Renal pelvis (tissue), 4 donors: ENCODE data around the gene GPR3. TPM values are rescaled to one million over a fixed set of nuclear protein-coding genes. Genes with fewer than 3 reads are reported as not detected.
"Not testable (repeated sequence)": the region's sequence is repeated elsewhere in the genome, so short reads cannot be mapped to it uniquely, and the experiment has no call there.

Source experiments
- DNase-seq: peaks from one replicate; pipeline ENCODE4 v3.0.0-alpha.2; 2013
- polyA plus RNA-seq, 3 donors: library from polyadenylated mRNA; unstranded; fragments of 120-200 nt; gene quantifications; one replicate each; pipeline ENCODE4 v1.2.1, GENCODE V29; 2013; ENCODE audit not compliant: insufficient read length in 3 of 3

GPR3 gene
- polyA plus RNA-seq, 3 donors = 0.84 to 1.1 (median 1.0) TPM

GRCh38 chr1:27377760-27378495 lies 14.5 kb upstream of the GPR3 start:
- no peak for DNase-seq

GRCh38 chr1:27379564-27380122 lies 12.8 kb upstream of the GPR3 start:
- DNase-seq = no peak

GRCh38 chr1:27380224-27380623 lies 12.2 kb upstream of the GPR3 start:
- DNase-seq = no peak

GRCh38 chr1:27380766-27381733 lies 11.4 kb upstream of the GPR3 start:
- DNase-seq = no peak

- no peak for DNase-seq
Measured at GRCh38 chr1:27381969-27382762, 10.3 kb upstream of the GPR3 start.

- DNase-seq = no peak
Measured at GRCh38 chr1:27383039-27383605, 9.3 kb upstream of the GPR3 start, which contains the start of gene CD164L2. Gene CD164L2 (minus strand): TSS chr1:27383333. CDS start chr1:27383239, 94 bp downstream.

GRCh38 chr1:27383661-27384060 lies 8.8 kb upstream of the GPR3 start:
- no peak for DNase-seq

GRCh38 chr1:27384797-27385196 lies 7.6 kb upstream of the GPR3 start:
- DNase-seq = not testable (repeated sequence)

- DNase-seq = no peak
Measured at GRCh38 chr1:27388337-27389005, 4.0 kb upstream of the GPR3 start.

GRCh38 chr1:27391511-27392095 lies 819 bp upstream of the GPR3 start:
- DNase-seq = no peak

- DNase-seq = no peak
Measured at GRCh38 chr1:27392778-27393635, 585 bp downstream of the GPR3 start.

GRCh38 chr1:27393641-27394281 lies 1.3 kb downstream of the GPR3 start:
- no peak for DNase-seq

GRCh38 chr1:27394282-27394658 lies 1.8 kb downstream of the GPR3 start:
- DNase-seq = no peak

GRCh38 chr1:27394925-27395324 lies 2.5 kb downstream of the GPR3 start:
- DNase-seq = no peak

GRCh38 chr1:27395441-27396195 lies 3.2 kb downstream of the GPR3 start:
- DNase-seq = peak; percentile 70

- DNase-seq = no peak
Measured at GRCh38 chr1:27397110-27397509, 4.7 kb downstream of the GPR3 start.

- DNase-seq = no peak
Measured at GRCh38 chr1:27397749-27398148, 5.3 kb downstream of the GPR3 start.
